SH-SY5Y (cell line): ENCODE measurements around the gene SDC1.

Source experiments
- GATA2 ChIP-seq: IDR thresholded peaks from 2 replicates; pipeline ENCODE4 v1.6.1; 2011; ENCODE audit warnings: mild to moderate bottlenecking, low read depth, low read length
- GATA3 ChIP-seq: IDR thresholded peaks from 2 replicates; pipeline ENCODE4 v1.6.1; 2011; ENCODE audit warnings: low read depth, mild to moderate bottlenecking, low read length, moderate library complexity

GRCh38 chr2:20159411-20160070 is 65.4 kb downstream of the SDC1 start:
- TF ChIP-seq GATA2 = no peak
- TF ChIP-seq GATA3 = no peak
